ENCODE measurements around the gene SAMD8. TPM values are rescaled to one million over a fixed set of nuclear protein-coding genes. Genes with fewer than 3 reads are reported as not detected.

The SAMD8 gene
- total and polyA plus RNA-seq, 2 experiments from 2014 or later, result 10.7 to 29.2 TPM

DNA sequence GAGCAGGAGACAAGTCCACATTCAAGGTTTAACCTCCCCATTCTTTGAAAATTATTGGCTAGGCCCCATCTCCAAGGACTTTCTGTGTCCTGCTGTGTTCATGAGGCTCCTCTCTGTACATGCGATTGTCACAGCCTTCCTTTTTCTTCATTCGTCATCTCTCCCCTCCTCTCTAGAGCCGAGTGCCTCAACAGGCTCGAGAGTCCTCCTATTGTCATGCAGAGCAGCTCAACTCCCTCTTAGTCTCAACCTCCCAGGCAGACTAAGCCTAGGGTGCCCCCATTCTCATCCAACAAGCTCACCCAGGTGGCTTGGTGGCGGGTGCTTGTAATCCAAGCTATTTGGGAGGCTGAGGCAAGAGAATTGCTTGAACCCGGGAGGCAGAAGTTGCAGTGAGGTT lies 35.1 kb upstream of the SAMD8 start:
- DNase-seq (ENCODE audit: low spot score), result no peak
- Histone ChIP-seq H3K9me2 (replicated peaks; ENCODE audit: insufficient read depth) (no peaks in the 10 kb centered on the region), H4K20me1 (ENCODE audit: insufficient read depth, poor library complexity, severe bottlenecking) (no peaks in the 10 kb centered on the region), H3K27me3 (no peaks in the 10 kb centered on the region), H2AFZ (no peak overlapping the region), H3K4me3 (no peak overlapping the region), H3K36me3 (replicated peaks; ENCODE audit: insufficient read depth, low read depth) (no peaks in the 10 kb centered on the region), H3K4me1 (ENCODE audit: insufficient read depth) (peaks cover under 1% of the 10 kb centered on the region), H3K9me3 (ENCODE audit: low read depth) (no peaks in the 10 kb centered on the region), H3K27ac (no peak overlapping the region), H3K79me2 (no peaks in the 10 kb centered on the region), H3K4me2 (no peak overlapping the region)
- TF ChIP-seq, protein P1, sequence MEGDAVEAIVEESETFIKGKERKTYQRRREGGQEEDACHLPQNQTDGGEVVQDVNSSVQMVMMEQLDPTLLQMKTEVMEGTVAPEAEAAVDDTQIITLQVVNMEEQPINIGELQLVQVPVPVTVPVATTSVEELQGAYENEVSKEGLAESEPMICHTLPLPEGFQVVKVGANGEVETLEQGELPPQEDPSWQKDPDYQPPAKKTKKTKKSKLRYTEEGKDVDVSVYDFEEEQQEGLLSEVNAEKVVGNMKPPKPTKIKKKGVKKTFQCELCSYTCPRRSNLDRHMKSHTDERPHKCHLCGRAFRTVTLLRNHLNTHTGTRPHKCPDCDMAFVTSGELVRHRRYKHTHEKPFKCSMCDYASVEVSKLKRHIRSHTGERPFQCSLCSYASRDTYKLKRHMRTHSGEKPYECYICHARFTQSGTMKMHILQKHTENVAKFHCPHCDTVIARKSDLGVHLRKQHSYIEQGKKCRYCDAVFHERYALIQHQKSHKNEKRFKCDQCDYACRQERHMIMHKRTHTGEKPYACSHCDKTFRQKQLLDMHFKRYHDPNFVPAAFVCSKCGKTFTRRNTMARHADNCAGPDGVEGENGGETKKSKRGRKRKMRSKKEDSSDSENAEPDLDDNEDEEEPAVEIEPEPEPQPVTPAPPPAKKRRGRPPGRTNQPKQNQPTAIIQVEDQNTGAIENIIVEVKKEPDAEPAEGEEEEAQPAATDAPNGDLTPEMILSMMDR (IDR thresholded peaks at IDR 0.05; ENCODE audit: poor library complexity), result no peak
- TF ChIP-seq EZH2phosphoT487 (IDR thresholded peaks at IDR 0.05; ENCODE audit: low read depth, severe bottlenecking, unreplicated experiment) (no peak), EZH2 (IDR thresholded peaks at IDR 0.05; ENCODE audit: borderline replicate concordance) (no peak)
- whole genome bisulfite sequencing (ENCODE audit: low lambda C conversion rate, missing lambda C conversion rate), result 80% methylated on average over 6 of the region's 6 CpGs

DNA sequence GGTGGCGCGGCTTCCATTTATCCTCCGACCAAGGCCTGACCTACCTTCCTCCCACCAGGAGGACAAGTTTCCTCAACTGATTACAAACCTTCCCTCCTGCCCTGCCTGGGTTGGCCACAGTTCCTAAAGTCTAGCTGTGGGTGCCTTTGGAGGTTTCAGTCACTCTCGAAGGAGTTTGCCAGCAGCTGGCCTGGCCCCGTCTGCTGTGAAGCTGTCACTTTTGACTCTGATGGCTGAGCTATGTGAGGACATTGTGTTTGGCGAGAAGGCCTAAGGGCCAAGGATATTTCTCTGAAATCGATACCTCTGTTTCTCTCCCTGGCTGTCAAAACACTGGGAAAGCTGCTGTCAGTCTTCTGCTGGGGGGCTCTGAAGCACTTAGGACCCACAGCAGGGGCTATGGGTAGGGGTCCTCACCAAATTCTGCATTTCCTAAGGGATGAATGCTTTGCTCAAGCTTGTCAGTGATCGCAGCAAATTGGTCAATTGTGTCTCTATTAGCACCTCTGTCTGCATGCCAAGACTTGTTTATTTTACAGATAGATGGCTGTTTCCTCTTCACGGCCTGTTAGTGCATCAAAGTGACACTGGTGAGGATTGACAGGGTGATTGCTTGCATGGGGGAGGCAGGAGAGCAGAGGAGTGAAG lies 31.9 kb upstream of the SAMD8 start:
- Histone ChIP-seq H3K79me2 (no peaks in the 10 kb centered on the region), H3K9me2 (replicated peaks; ENCODE audit: insufficient read depth) (no peaks in the 10 kb centered on the region), H3K27ac (no peak overlapping the region), H4K20me1 (ENCODE audit: insufficient read depth, poor library complexity, severe bottlenecking) (no peaks in the 10 kb centered on the region), H3K4me1 (ENCODE audit: insufficient read depth) (peaks cover 3% of the 10 kb centered on the region), H3K27me3 (no peaks in the 10 kb centered on the region), H3K36me3 (replicated peaks; ENCODE audit: insufficient read depth, low read depth) (no peaks in the 10 kb centered on the region), H3K9me3 (ENCODE audit: low read depth) (no peaks in the 10 kb centered on the region), H3K4me3 (no peak overlapping the region), H3K4me2 (no peak overlapping the region), H2AFZ (no peak overlapping the region)
- DNase-seq (ENCODE audit: low spot score), result no peak
- WGBS (ENCODE audit: low lambda C conversion rate, missing lambda C conversion rate), result 73% methylated on average over 9 of the region's 9 CpGs
- TF ChIP-seq EZH2phosphoT487 (IDR thresholded peaks at IDR 0.05; ENCODE audit: low read depth, severe bottlenecking, unreplicated experiment) (no peak), EZH2 (IDR thresholded peaks at IDR 0.05; ENCODE audit: borderline replicate concordance) (no peak)
- TF ChIP-seq, protein P1 (IDR thresholded peaks at IDR 0.05; ENCODE audit: poor library complexity), result no peak

DNA sequence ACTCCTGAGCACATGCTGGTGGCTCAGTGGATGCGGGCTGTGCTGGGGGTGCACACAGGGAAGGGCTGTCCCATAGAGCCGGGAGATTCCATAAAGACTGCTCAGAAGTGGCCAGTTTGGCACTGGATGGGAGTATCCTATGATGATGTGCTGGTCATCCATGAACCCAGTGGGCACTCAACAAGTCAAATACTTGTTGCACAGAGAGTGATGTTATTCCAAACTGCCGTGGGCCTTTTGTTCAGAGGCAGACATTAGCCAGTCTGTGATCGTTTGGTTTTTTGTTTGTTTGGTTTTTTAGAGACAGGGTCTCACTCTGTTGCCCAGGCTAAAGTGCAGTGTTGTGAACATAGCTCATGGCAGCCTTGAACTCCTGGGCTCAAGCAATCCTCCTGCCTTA lies 30.9 kb upstream of the SAMD8 start:
- no peak overlapping the region for H3K4me2 ChIP-seq

More for the DNA sequence above, 30.9 kb upstream of the SAMD8 start:
- Histone ChIP-seq H3K27me3 (no peaks in the 10 kb centered on the region), H3K27ac (no peak overlapping the region), H3K9me2 (replicated peaks; ENCODE audit: insufficient read depth) (no peaks in the 10 kb centered on the region), H2AFZ (no peak overlapping the region), H3K4me3 (no peak overlapping the region), H3K36me3 (replicated peaks; ENCODE audit: insufficient read depth, low read depth) (no peaks in the 10 kb centered on the region), H3K9me3 (ENCODE audit: low read depth) (no peaks in the 10 kb centered on the region), H3K79me2 (no peaks in the 10 kb centered on the region), H4K20me1 (ENCODE audit: insufficient read depth, poor library complexity, severe bottlenecking) (no peaks in the 10 kb centered on the region), H3K4me1 (ENCODE audit: insufficient read depth) (peaks cover 3% of the 10 kb centered on the region)
- TF ChIP-seq EZH2phosphoT487 (IDR thresholded peaks at IDR 0.05; ENCODE audit: low read depth, severe bottlenecking, unreplicated experiment) (no peak), EZH2 (IDR thresholded peaks at IDR 0.05; ENCODE audit: borderline replicate concordance) (no peak)
- TF ChIP-seq, protein P1 (IDR thresholded peaks at IDR 0.05; ENCODE audit: poor library complexity), result no peak
- WGBS (ENCODE audit: low lambda C conversion rate, missing lambda C conversion rate), result 90% methylated on average over 4 of the region's 4 CpGs
- no peak for DNase-seq (ENCODE audit: low spot score)
